Smooth muscle cell (in vitro differentiated cells): ENCODE results near the gene KRABD2.

Experiments used
- DNase-seq: peaks from one replicate; lab custom pipeline; 2025; ENCODE audit not compliant: unreplicated experiment; lab: John Stamatoyannopoulos, UW
- H2AFZ ChIP-seq: fragments of 200-600 bp; sonication (generic); 2 replicates; pipeline ENCODE4 v1.6.0; 2016; ENCODE audit warnings: antibody characterized with exemption, low read depth, mild to moderate bottlenecking
- H3F3A ChIP-seq: fragments of 200-600 bp; sonication (generic); 2 replicates; pipeline ENCODE4 v1.6.0; 2017; ENCODE audit warnings: antibody characterized with exemption, low read depth
- H3K27ac ChIP-seq: fragments of 200-600 bp; sonication (generic); 2 replicates; pipeline ENCODE4 v1.5.1; 2016; ENCODE audit warnings: low read depth, mild to moderate bottlenecking
- H3K27me3 ChIP-seq: fragments of 200-600 bp; sonication (generic); 2 replicates; pipeline ENCODE4 v1.6.1; 2016; ENCODE audit warnings: low read depth, mild to moderate bottlenecking
- H3K36me3 ChIP-seq: fragments of 200-600 bp; sonication (generic); 2 replicates; pipeline ENCODE4 v1.5.1; 2016; ENCODE audit warnings: low read depth
- H3K4me1 ChIP-seq: fragments of 200-600 bp; sonication (generic); 2 replicates; pipeline ENCODE4 v1.5.1; 2016; ENCODE audit warnings: low read depth
- H3K4me2 ChIP-seq: fragments of 200-600 bp; sonication (generic); 2 replicates; pipeline ENCODE4 v1.6.0; 2016; ENCODE audit warnings: mild to moderate bottlenecking
- H3K4me3 ChIP-seq: fragments of 200-600 bp; sonication (generic); 2 replicates; pipeline ENCODE4 v1.5.1; 2016; ENCODE audit warnings: mild to moderate bottlenecking
- H3K79me2 ChIP-seq: fragments of 200-600 bp; sonication (generic); 2 replicates; pipeline ENCODE4 v1.6.0; 2016; ENCODE audit warnings: low read depth, mild to moderate bottlenecking
- H3K9ac ChIP-seq: fragments of 200-600 bp; sonication (generic); 2 replicates; pipeline ENCODE4 v1.6.0; 2016; ENCODE audit warnings: low read depth
- H3K9me3 ChIP-seq: fragments of 200-600 bp; sonication (generic); replicated peaks from 2 replicates; pipeline ENCODE4 v1.5.1; 2016; ENCODE audit warnings: low read depth
- H4K20me1 ChIP-seq: fragments of 200-600 bp; sonication (generic); 2 replicates; pipeline ENCODE4 v1.6.0; 2016; ENCODE audit warnings: low read depth
- CTCF ChIP-seq: fragments of 200-600 bp; sonication (generic); IDR thresholded peaks from 2 replicates; pipeline ENCODE4 v1.5.1; 2017; ENCODE audit warnings: borderline replicate concordance, mild to moderate bottlenecking, antibody characterized with exemption; ENCODE audit not compliant: insufficient read depth, poor library complexity, severe bottlenecking
- whole genome bisulfite sequencing: methylation state at CpG from one replicate; pipeline ENCODE4 v1.1.7; 2016; ENCODE audit warnings: low lambda C conversion rate; 5-methylcytosine and 5-hydroxymethylcytosine counted together

The KRABD2 gene

GRCh38 chr17:8345951-8346665 lies 30.4 kb downstream of the KRABD2 start:
- H3K9me3 ChIP-seq = no peaks in the 10 kb centered on the region
- no peak for DNase-seq
- H3K27ac ChIP-seq = no peak overlapping the region
- 88% methylated on average over 5 of the region's 5 CpGs for WGBS
- no peak for TF ChIP-seq CTCF
- no peaks in the 10 kb centered on the region for H3K4me1 ChIP-seq
- no peaks in the 10 kb centered on the region for H3F3A ChIP-seq
- H3K4me2 ChIP-seq = no peak overlapping the region
- no peaks in the 10 kb centered on the region for H3K36me3 ChIP-seq
- no peak overlapping the region for H3K4me3 ChIP-seq
- H2AFZ ChIP-seq = no peak overlapping the region
- no peaks in the 10 kb centered on the region for H4K20me1 ChIP-seq
- H3K9ac ChIP-seq = no peak overlapping the region
- H3K27me3 ChIP-seq = peaks cover 17% of the 10 kb centered on the region
- H3K79me2 ChIP-seq = no peaks in the 10 kb centered on the region

GRCh38 chr17:8345052-8345690 lies 31.3 kb downstream of the KRABD2 start:
- no peaks in the 10 kb centered on the region for H3F3A ChIP-seq
- no peak overlapping the region for H3K4me2 ChIP-seq
- no peak overlapping the region for H2AFZ ChIP-seq
- TF ChIP-seq CTCF = no peak
- H3K27me3 ChIP-seq = peaks cover 17% of the 10 kb centered on the region
- H4K20me1 ChIP-seq = no peaks in the 10 kb centered on the region
- no peak overlapping the region for H3K4me3 ChIP-seq
- H3K9me3 ChIP-seq = no peaks in the 10 kb centered on the region
- H3K27ac ChIP-seq = no peak overlapping the region
- H3K79me2 ChIP-seq = no peaks in the 10 kb centered on the region
- no peak for DNase-seq
- H3K4me1 ChIP-seq = no peaks in the 10 kb centered on the region
- WGBS = 82% methylated on average over 6 of the region's 6 CpGs
- H3K36me3 ChIP-seq = no peaks in the 10 kb centered on the region
- H3K9ac ChIP-seq = no peak overlapping the region

GRCh38 chr17:8341456-8341855 lies 35.0 kb downstream of the KRABD2 start:
- Histone ChIP-seq H3K4me3 (no peak overlapping the region), H3K9ac (no peak overlapping the region), H2AFZ (no peak overlapping the region), H3K4me1 (peaks cover 11% of the 10 kb centered on the region), H3K4me2 (no peak overlapping the region), H3K9me3 (no peaks in the 10 kb centered on the region), H3K36me3 (no peaks in the 10 kb centered on the region), H4K20me1 (no peaks in the 10 kb centered on the region), H3K27me3 (peaks cover 14% of the 10 kb centered on the region), H3K27ac (no peak overlapping the region), H3K79me2 (no peaks in the 10 kb centered on the region), H3F3A (no peaks in the 10 kb centered on the region)
- 58% methylated on average over 4 of the region's 4 CpGs for WGBS
- no peak for DNase-seq
- no peak for TF ChIP-seq CTCF
